ENCODE data around the gene KRTAP1-1. TPM values are rescaled to one million over a fixed set of nuclear protein-coding genes. Genes with fewer than 3 reads are reported as not detected.
"Not testable (repeated sequence)": the region's sequence is repeated elsewhere in the genome, so short reads cannot be mapped to it uniquely, and the experiment has no call there.

KRTAP1-1 gene
- total and polyA plus RNA-seq, 2 donors (not counting 1 experiment from before 2014, with no cell fraction given): 0.64 TPM; not detected in 1

DNA sequence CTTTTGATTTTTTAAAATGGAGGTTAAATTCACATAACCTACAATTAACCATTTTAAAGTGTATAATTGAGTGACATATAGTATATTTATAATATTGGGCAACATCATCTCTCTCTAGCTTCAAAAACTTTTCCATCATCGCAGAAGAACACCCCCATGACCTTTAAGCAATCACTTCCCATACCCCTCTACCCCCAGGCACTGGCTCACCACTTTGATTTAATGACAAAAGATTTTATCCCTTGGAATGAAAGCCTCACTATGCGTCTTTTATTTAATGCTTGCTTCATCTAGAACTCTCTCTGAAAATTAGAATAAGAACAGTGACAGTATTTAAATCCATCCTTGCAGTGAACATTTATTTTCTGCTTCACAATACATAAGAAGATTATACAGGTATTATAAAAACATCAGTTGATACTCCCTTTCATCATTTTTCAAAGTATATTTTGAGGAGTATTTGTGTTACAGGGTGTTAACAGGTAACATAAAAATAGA is 3.3 kb downstream of the KRTAP1-1 start:
- TF ChIP-seq EZH2 (IDR thresholded peaks at IDR 0.05; ENCODE audit: low read length, missing control alignments): no peak
- TF ChIP-seq, protein P1, sequence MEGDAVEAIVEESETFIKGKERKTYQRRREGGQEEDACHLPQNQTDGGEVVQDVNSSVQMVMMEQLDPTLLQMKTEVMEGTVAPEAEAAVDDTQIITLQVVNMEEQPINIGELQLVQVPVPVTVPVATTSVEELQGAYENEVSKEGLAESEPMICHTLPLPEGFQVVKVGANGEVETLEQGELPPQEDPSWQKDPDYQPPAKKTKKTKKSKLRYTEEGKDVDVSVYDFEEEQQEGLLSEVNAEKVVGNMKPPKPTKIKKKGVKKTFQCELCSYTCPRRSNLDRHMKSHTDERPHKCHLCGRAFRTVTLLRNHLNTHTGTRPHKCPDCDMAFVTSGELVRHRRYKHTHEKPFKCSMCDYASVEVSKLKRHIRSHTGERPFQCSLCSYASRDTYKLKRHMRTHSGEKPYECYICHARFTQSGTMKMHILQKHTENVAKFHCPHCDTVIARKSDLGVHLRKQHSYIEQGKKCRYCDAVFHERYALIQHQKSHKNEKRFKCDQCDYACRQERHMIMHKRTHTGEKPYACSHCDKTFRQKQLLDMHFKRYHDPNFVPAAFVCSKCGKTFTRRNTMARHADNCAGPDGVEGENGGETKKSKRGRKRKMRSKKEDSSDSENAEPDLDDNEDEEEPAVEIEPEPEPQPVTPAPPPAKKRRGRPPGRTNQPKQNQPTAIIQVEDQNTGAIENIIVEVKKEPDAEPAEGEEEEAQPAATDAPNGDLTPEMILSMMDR (conservative IDR thresholded peaks at IDR 0.05 in 1 of 2, IDR thresholded peaks at IDR 0.05 in 1 of 2; ENCODE audit: low read depth in 1 of 2, low read length in 2 of 2): no peak
- H3K27me3 ChIP-seq (ENCODE audit: control insufficient read depth, insufficient read depth, low read length): no peaks in the 10 kb centered on the region
- H3K79me2 ChIP-seq (ENCODE audit: control insufficient read depth, insufficient read depth, low read length): no peaks in the 10 kb centered on the region

DNA sequence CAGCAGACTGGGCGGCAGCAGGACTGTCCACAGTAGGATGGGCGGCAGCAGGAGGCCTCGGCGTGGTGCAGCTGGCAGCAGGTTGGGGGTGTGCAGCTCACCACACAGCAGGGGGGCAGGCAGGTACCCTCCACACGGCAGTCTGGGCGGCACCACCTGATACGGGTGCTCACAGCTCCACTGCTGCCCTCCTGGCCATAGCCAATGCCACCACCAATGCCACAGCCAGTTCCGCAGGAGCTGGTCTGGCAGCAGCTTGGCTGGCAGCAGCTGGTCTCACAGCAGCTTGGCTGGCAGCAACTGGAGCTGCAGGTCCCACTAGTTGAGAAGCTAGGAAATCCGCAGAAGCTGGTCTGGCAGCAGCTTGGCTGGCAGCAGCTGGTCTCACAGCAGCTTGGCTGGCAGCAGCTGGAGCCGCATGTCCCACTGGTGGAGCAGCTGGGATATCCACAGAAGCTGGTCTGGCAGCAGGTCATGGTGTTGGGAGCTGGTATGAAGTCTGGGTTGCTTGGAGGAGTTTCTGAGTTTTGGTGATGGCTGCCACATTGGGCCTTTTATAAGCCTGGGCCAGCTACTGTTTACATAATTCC is 6.8 kb downstream of the KRTAP1-1 start, which contains the start of gene KRTAP1-3:
TSS of gene KRTAP1-3 (minus strand) at position 529 of the 590 bp plus-strand sequence. CDS start at position 476, 53 bp downstream.
- H3K27ac ChIP-seq (ENCODE audit: insufficient read depth, low read length); H3K4me3 ChIP-seq (replicated peaks in 1 of 4; ENCODE audit: control extremely low read depth in 1 of 4, insufficient read depth in 1 of 4, low read depth in 3 of 4, low read length in 4 of 4); H2AFZ ChIP-seq (ENCODE audit: low read length); H3K4me1 ChIP-seq (ENCODE audit: control insufficient read depth, extremely low read depth, insufficient read depth, low read length); H3K36me3 ChIP-seq (ENCODE audit: control insufficient read depth, insufficient read depth, low read length); H4K20me1 ChIP-seq (ENCODE audit: control insufficient read depth, extremely low read depth, insufficient read depth, low read length); DNase-seq (ENCODE audit: low read depth in 2 of 2); H3K9ac ChIP-seq (ENCODE audit: insufficient read depth, low read length); H3K9me3 ChIP-seq (ENCODE audit: control insufficient read depth, insufficient read depth, low read depth, low read length); H3K79me2 ChIP-seq (ENCODE audit: control insufficient read depth, insufficient read depth, low read length); H3K27me3 ChIP-seq (ENCODE audit: control insufficient read depth, insufficient read depth, low read length); H3K4me2 ChIP-seq (ENCODE audit: extremely low read depth, insufficient read depth, low read length): not testable (repeated sequence)

More for the DNA sequence above, 3.3 kb downstream of the KRTAP1-1 start:
- H3K4me3 ChIP-seq (replicated peaks in 1 of 4; ENCODE audit: control extremely low read depth in 1 of 4, insufficient read depth in 1 of 4, low read depth in 3 of 4, low read length in 4 of 4): no peak overlapping the region
- H3K4me1 ChIP-seq (ENCODE audit: control insufficient read depth, extremely low read depth, insufficient read depth, low read length): no peaks in the 10 kb centered on the region
- H3K4me2 ChIP-seq (ENCODE audit: extremely low read depth, insufficient read depth, low read length): no peak overlapping the region
- DNase-seq (ENCODE audit: low read depth in 2 of 2): no peak
- H3K9me3 ChIP-seq (ENCODE audit: control insufficient read depth, insufficient read depth, low read depth, low read length): no peaks in the 10 kb centered on the region
- no peaks in the 10 kb centered on the region for H3K36me3 ChIP-seq (ENCODE audit: control insufficient read depth, insufficient read depth, low read length)
- H2AFZ ChIP-seq (ENCODE audit: low read length): no peak overlapping the region
- H4K20me1 ChIP-seq (ENCODE audit: control insufficient read depth, extremely low read depth, insufficient read depth, low read length): no peaks in the 10 kb centered on the region
- H3K27ac ChIP-seq (ENCODE audit: insufficient read depth, low read length): no peak overlapping the region
- no peak overlapping the region for H3K9ac ChIP-seq (ENCODE audit: insufficient read depth, low read length)

DNA sequence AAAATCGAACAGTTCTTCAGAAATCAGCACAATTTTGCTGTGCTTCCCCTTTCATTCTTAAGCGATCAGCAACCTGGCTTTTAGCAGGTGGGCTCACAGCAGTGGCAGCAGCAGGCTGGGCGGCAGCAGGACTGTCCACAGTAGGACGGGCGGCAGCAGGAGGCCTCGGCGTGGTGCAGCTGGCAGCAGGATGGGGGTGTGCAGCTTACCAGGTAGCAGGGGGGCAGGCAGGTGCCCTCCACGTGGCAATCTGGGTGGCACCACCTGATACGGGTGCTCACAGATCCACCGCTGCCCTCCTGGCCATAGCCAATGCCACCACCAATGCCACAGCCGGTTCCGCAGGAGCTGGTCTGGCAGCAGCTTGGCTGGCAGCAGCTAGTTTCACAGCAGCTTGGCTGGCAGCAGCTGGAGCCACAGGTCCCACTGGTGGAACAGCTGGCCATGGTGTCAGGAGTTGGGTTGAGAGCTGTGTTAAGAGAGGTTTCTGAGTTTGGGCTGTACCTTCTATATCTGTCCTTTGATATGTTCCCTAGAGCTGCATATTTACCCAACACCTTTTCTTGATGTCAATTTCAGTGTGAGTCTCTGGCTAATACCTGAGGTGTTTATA is 11.5 kb downstream of the KRTAP1-1 start, which contains the start of gene KRTAP1-4:
TSS of gene KRTAP1-4 (minus strand) at position 563 of the 613 bp plus-strand sequence. CDS start at position 446, 117 bp downstream.
- no peak for DNase-seq (ENCODE audit: low read depth in 2 of 2)

More for the DNA sequence above, 11.5 kb downstream of the KRTAP1-1 start, which contains the start of gene KRTAP1-4:
- H3K9me3 ChIP-seq (ENCODE audit: control insufficient read depth, insufficient read depth, low read depth, low read length): no peaks in the 10 kb centered on the region
- H3K79me2 ChIP-seq (ENCODE audit: control insufficient read depth, insufficient read depth, low read length): no peaks in the 10 kb centered on the region
- H3K4me3 ChIP-seq (replicated peaks in 1 of 4; ENCODE audit: control extremely low read depth in 1 of 4, insufficient read depth in 1 of 4, low read depth in 3 of 4, low read length in 4 of 4): no peak within 1 kb of the TSS
- no peak within 1 kb of the TSS for H3K27ac ChIP-seq (ENCODE audit: insufficient read depth, low read length)
- no peak within 1 kb of the TSS for H3K9ac ChIP-seq (ENCODE audit: insufficient read depth, low read length)
- H2AFZ ChIP-seq (ENCODE audit: low read length): no peak within 1 kb of the TSS
- H4K20me1 ChIP-seq (ENCODE audit: control insufficient read depth, extremely low read depth, insufficient read depth, low read length): no peaks in the 10 kb centered on the region
- H3K4me2 ChIP-seq (ENCODE audit: extremely low read depth, insufficient read depth, low read length): no peak within 1 kb of the TSS
- no peaks in the 10 kb centered on the region for H3K27me3 ChIP-seq (ENCODE audit: control insufficient read depth, insufficient read depth, low read length)
- no peaks in the 10 kb centered on the region for H3K36me3 ChIP-seq (ENCODE audit: control insufficient read depth, insufficient read depth, low read length)
- no peak for TF ChIP-seq EZH2 (IDR thresholded peaks at IDR 0.05; ENCODE audit: low read length, missing control alignments)
- TF ChIP-seq, protein P1 (conservative IDR thresholded peaks at IDR 0.05 in 1 of 2, IDR thresholded peaks at IDR 0.05 in 1 of 2; ENCODE audit: low read depth in 1 of 2, low read length in 2 of 2): no peak
- peaks cover 6% of the 10 kb centered on the region for H3K4me1 ChIP-seq (ENCODE audit: control insufficient read depth, extremely low read depth, insufficient read depth, low read length)
